OCI-LY1 (cell line): Measurements from ENCODE around the gene SCD.

ENCODE experiments used
- H2AFZ ChIP-seq: fragments of 200-600 bp; sonication (generic), shearing (Covaris generic); 2 replicates; pipeline ENCODE4 v1.6.0; 2014; ENCODE audit warnings: antibody characterized with exemption, mild to moderate bottlenecking, low read length
- H3F3A ChIP-seq: fragments of 200-600 bp; sonication (generic), shearing (Covaris generic); 2 replicates; pipeline ENCODE4 v1.6.0; 2014; ENCODE audit warnings: mild to moderate bottlenecking, antibody characterized with exemption, low read length, moderate library complexity; ENCODE audit not compliant: insufficient read depth
- H3K27ac ChIP-seq: fragments of 200-600 bp; sonication (generic); 2 replicates; pipeline ENCODE4 v1.5.1; 2014; ENCODE audit warnings: low read length, mixed run types, mild to moderate bottlenecking, low read depth; ENCODE audit not compliant: poor library complexity, severe bottlenecking
- H3K27me3 ChIP-seq: fragments of 200-600 bp; sonication (generic); 2 replicates; pipeline ENCODE4 v1.6.0; 2014; ENCODE audit warnings: antibody characterized with exemption, mild to moderate bottlenecking, low read length, moderate library complexity; ENCODE audit not compliant: insufficient read depth
- H3K36me3 ChIP-seq: fragments of 200-600 bp; sonication (generic); 2 replicates; pipeline ENCODE4 v1.6.1; 2014; ENCODE audit warnings: mild to moderate bottlenecking, antibody characterized with exemption, low read length, moderate library complexity, mixed read lengths; ENCODE audit not compliant: insufficient read depth
- H3K4me1 ChIP-seq: fragments of 200-600 bp; sonication (generic); 2 replicates; pipeline ENCODE4 v1.5.1; 2014; ENCODE audit warnings: mild to moderate bottlenecking, low read length, moderate library complexity; ENCODE audit not compliant: insufficient read depth, severe bottlenecking
- H3K4me2 ChIP-seq: fragments of 200-600 bp; sonication (generic), shearing (Covaris generic); 2 replicates; pipeline ENCODE4 v1.6.1; 2014; ENCODE audit warnings: low read length
- H3K4me3 ChIP-seq: fragments of 200-600 bp; sonication (generic); 2 replicates; pipeline ENCODE4 v1.5.1; 2014; ENCODE audit warnings: low read length, low read depth, mild to moderate bottlenecking, mixed read lengths; ENCODE audit not compliant: poor library complexity, severe bottlenecking
- H3K79me2 ChIP-seq: fragments of 200-600 bp; shearing (Covaris generic); 2 replicates; pipeline ENCODE4 v1.6.1; 2016; ENCODE audit warnings: mixed run types, low read length, mixed read lengths; ENCODE audit not compliant: insufficient read depth
- H3K9ac ChIP-seq: fragments of 200-600 bp; sonication (generic), shearing (Covaris generic); 2 replicates; pipeline ENCODE4 v1.6.1; 2014; ENCODE audit warnings: mild to moderate bottlenecking, low read length, mixed read lengths
- H3K9me2 ChIP-seq: fragments of 200-600 bp; sonication (generic), shearing (Covaris generic); 2 replicates; pipeline ENCODE4 v1.6.1; 2014; ENCODE audit warnings: low read depth, mild to moderate bottlenecking, low read length, mixed read lengths
- H3K9me3 ChIP-seq: fragments of 200-600 bp; shearing (Covaris generic); 2 replicates; pipeline ENCODE4 v1.6.1; 2014; ENCODE audit warnings: low read length, mixed read lengths
- H4K20me1 ChIP-seq: fragments of 200-600 bp; sonication (generic), shearing (Covaris generic); 2 replicates; pipeline ENCODE4 v1.6.0; 2016; ENCODE audit warnings: mild to moderate bottlenecking, low read length; ENCODE audit not compliant: insufficient read depth
- CTCF ChIP-seq: fragments of 200-600 bp; sonication (generic), shearing (Covaris generic); IDR thresholded peaks from 2 replicates; pipeline ENCODE4 v1.5.1; 2017; ENCODE audit warnings: mild to moderate bottlenecking, antibody characterized with exemption, low read length, moderate library complexity, mixed read lengths
- EZH2 ChIP-seq: fragments of 200-600 bp; sonication (generic), shearing (Covaris generic); IDR thresholded peaks from 2 replicates; pipeline ENCODE4 v1.8.0; 2017; ENCODE audit warnings: borderline replicate concordance, mixed run types, mild to moderate bottlenecking, antibody characterized with exemption, low read length, moderate library complexity, mixed read lengths

The SCD gene

DNA sequence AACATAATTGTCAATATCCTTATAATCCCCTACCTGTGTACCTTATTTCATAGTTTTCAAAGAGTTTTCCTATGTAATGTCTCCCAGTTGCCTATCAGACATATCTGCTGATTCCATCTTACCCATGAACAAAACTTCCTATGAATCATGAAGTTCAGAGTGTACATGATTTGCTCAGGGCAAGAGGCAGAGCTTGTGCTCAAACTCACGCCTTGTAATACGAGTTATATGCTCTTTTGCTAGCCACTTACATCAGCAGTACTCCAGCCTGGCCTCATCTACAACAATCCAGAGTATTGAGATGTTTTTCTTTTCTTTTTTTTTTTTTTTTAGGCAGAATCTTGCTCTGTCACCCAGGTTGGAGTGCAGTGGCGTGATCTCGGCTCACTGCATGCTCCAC is 28.8 kb upstream of the SCD start:
- Histone ChIP-seq H3K4me1 (no peaks in the 10 kb centered on the region), H3K4me2 (no peak overlapping the region), H3K36me3 (no peaks in the 10 kb centered on the region), H3K27me3 (no peaks in the 10 kb centered on the region), H4K20me1 (no peaks in the 10 kb centered on the region), H3K4me3 (no peak overlapping the region), H2AFZ (no peak overlapping the region), H3K9ac (no peak overlapping the region), H3K27ac (no peak overlapping the region), H3K79me2 (no peaks in the 10 kb centered on the region), H3K9me3 (no peaks in the 10 kb centered on the region), H3K9me2 (no peaks in the 10 kb centered on the region), H3F3A (no peaks in the 10 kb centered on the region)
- TF ChIP-seq CTCF (no peak), EZH2 (no peak)

- no peaks in the 10 kb centered on the region for H3K9me2 ChIP-seq
- H3F3A ChIP-seq, result no peaks in the 10 kb centered on the region
- no peak overlapping the region for H2AFZ ChIP-seq
- no peaks in the 10 kb centered on the region for H3K27me3 ChIP-seq
- no peaks in the 10 kb centered on the region for H3K9me3 ChIP-seq
- H4K20me1 ChIP-seq, result no peaks in the 10 kb centered on the region
- no peak overlapping the region for H3K4me3 ChIP-seq
- H3K9ac ChIP-seq, result no peak overlapping the region
- no peaks in the 10 kb centered on the region for H3K79me2 ChIP-seq
- no peaks in the 10 kb centered on the region for H3K4me1 ChIP-seq
- H3K36me3 ChIP-seq, result no peaks in the 10 kb centered on the region
- TF ChIP-seq CTCF, result no peak
- no peak for TF ChIP-seq EZH2
- no peak overlapping the region for H3K4me2 ChIP-seq
- no peak overlapping the region for H3K27ac ChIP-seq
These were observed 27.2 kb upstream of the SCD start for GRCh38 chr10:100319707-100320402.

DNA sequence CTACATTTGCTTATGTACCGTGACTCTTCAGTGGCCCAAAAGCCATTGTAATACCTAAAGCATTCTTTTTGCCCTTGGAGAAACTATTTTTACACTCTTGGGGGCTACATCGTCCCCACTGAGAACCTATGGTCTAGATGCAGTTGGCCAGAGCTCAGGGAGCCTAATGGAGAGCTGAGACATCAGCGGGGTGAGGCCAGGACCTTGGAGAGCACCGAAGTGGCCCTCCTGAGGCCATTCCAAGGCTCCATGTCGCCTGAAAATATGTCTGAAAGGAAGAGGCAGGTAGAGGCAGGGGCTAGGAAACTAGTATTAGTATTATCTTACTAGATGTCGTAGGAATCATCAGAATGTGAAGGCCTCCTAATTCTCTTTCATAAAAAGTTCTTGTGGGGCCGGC is 21.9 kb upstream of the SCD start:
- H3K79me2 ChIP-seq, result no peaks in the 10 kb centered on the region
- no peaks in the 10 kb centered on the region for H3K9me2 ChIP-seq
- H3K36me3 ChIP-seq, result no peaks in the 10 kb centered on the region
- no peaks in the 10 kb centered on the region for H3K27me3 ChIP-seq
- H3K4me2 ChIP-seq, result no peak overlapping the region
- TF ChIP-seq EZH2, result no peak
- TF ChIP-seq CTCF, result no peak
- no peaks in the 10 kb centered on the region for H3F3A ChIP-seq
- no peak overlapping the region for H3K27ac ChIP-seq
- no peaks in the 10 kb centered on the region for H3K9me3 ChIP-seq
- no peak overlapping the region for H3K4me3 ChIP-seq
- no peaks in the 10 kb centered on the region for H4K20me1 ChIP-seq
- no peak overlapping the region for H2AFZ ChIP-seq
- no peaks in the 10 kb centered on the region for H3K4me1 ChIP-seq
- no peak overlapping the region for H3K9ac ChIP-seq
